Measurements from ENCODE around the gene ZSWIM4.
"Not testable (repeated sequence)": the region's sequence is repeated elsewhere in the genome, so short reads cannot be mapped to it uniquely, and the experiment has no call there.

Gene ZSWIM4

DNA sequence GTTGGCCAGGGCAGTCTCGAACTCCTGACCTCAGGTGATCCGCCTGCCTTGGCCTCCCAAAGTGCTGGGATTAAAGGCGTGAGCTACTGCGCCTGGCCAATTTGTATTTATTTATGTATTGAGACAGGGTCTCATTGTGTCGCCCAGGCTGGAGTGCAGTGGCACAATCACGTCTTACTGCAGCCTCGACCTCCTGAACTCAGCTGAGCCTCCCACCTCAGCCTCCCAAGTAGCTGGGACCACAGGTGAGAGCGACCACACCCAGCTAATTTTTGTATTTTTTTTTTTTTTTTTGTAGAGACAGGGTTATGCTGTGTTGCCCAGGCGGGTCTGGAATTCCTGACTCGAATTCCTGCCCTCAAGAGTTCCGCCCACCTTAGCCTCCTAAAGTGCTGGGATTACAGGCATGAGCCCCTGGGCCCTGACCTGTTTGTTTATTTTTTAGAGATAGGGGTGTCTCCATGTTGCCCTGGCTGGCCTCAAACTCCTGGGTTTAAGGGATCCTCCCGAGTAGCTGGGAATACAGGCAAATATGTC, 57.0 kb downstream of the ZSWIM4 start:
- DNase-seq = not testable (repeated sequence)

- DNase-seq = no peak
Observed at GRCh38 chr19:13856497-13856896, 61.3 kb downstream of the ZSWIM4 start.

DNA sequence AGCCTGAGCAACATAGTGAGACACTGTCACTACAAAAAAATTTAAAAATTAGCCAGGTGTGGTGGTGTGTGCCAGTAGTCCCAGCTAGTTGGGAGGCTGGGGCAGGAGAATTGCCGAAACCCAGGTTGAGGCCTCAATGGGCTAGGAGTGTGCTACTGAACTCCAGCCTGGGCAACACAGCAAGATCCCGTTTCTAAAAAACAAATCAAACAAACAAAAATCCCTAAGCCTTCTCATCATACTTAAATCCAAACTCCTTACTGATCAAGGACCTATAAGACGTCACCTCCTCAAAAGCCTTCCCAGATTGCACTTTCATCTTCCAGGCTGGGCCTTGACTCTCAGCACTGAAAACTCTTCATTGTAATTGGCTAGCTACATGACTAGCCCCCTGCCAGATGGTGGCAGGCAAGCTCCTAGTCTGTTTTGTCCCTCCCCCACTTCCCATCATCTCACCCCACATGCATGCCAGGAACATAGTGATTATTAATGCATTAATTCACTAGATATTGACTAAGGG, 64.2 kb downstream of the ZSWIM4 start:
- no peak for DNase-seq

GRCh38 chr19:13860679-13861391, 65.6 kb downstream of the ZSWIM4 start:
- no peak for DNase-seq

DNA sequence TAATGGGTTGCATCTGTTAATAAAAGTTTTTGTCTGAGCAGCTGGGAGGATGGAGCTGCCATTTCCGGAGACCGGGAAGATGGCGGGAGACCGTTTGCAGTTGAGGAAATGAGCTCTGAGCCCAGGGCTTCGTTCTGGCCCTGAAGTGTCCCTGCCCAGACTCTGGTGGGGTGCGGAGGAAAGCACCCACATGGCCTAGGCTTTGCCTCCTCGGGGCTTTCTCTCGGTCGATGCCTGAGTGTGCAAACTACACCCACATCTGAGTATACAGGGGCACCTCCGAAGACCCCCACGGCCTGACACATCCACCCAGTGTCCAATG, 66.1 kb downstream of the ZSWIM4 start:
- DNase-seq = no peak

- peak; percentile 76 for DNase-seq
Observed at GRCh38 chr19:13861714-13862531, 66.7 kb downstream of the ZSWIM4 start.

DNA sequence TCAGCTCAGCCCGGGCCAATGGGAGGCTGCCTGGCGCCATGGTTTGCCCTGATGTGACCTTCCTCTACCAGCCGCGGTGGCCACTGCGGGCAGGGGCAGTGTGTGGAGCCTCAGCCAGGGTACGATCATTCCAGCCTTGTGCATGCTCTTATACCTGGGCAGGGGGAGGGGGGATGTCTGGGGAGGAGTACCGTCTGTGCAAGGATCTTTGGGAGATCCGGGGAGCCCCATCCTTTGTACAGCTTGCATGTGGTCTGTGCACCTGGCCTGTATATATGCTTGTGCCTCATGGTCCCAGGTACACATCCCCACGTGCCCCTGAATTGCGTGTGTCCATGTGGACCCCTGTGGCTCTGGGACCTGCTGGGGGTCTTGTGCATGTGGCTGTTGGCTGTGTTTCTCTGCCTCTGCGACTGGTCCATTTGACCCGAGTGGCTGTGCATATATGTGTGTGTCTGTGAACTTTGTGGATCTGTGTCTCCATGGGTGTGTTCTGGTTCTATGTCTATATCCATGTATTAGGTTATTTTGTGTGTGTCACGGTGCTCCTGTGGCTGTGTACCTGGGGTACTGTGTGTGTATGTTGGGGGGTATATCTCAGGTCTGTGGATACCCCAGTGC, 68.9 kb downstream of the ZSWIM4 start:
- DNase-seq = no peak

DNA sequence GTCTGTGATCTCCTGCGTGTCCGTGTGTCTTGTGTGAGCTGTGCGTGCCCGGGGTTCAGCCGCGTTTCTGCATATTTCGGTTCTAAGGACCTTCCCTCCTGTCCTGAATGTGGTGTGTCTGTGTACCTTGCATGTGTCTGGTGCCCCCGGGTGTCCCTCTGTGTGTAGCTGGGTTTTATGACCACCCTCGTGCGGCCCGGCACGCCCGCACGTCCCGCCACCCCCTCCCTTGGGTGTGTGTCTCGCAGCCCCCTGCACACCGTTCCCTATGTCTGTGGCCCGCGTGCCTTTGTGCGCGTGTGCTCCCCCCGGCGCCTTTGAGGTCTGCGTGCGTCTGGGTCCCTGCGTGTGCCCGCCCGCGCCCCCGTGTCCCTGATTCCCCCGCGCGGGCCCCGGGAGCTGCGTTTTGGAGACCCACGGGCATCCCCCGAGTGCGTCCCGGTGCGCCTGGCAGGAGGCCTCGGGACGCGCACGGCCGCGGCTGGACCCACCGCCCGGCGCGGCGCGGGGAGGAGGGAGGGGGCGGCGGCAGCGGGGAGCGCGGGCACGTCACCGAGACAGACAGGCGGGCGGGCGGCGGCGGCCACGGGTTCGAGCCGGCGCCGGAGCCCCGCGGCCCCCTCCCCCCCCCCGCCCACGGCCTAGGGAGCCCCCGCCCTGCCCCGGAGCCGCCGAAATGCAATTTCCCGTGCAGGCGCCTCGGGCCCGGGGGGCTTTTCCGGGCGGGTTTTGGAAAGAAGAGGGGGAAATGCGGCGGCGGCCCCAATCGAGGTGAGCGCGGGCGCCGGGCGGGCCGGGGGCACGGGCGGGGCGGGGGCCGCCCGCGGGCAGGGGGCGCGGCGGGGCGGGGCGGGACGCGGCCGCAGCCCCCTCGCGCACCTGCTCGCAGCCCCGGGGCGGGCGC, 69.7 kb downstream of the ZSWIM4 start:
- DNase-seq = no peak

- no peak for DNase-seq
Observed at GRCh38 chr19:13865571-13866462, 70.6 kb downstream of the ZSWIM4 start.

DNA sequence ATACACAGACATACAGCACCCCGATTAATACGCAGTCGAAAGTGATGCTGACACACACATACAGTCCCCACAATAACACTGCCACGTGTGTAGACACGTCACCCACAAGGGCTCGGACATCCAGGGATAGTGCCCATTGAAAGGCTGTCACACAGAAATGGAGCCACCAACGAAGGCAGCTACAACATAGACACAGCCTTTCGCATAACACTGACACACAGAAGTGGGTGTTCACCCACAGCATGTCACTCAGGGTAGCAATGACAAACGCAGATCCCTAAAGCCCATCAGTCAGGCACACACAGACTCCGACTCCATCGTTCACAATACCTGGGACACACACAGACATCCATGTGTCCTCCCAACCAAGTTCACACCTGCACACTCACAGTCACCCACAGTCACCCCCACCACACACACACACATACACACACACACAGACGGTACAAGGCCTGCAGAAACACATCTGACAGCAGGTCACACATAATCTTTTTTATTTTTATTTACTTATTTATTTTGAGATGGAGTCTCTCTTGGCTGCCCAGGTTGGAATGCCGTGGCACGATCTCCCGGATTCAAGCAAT, 71.3 kb downstream of the ZSWIM4 start:
- no peak for DNase-seq

DNA sequence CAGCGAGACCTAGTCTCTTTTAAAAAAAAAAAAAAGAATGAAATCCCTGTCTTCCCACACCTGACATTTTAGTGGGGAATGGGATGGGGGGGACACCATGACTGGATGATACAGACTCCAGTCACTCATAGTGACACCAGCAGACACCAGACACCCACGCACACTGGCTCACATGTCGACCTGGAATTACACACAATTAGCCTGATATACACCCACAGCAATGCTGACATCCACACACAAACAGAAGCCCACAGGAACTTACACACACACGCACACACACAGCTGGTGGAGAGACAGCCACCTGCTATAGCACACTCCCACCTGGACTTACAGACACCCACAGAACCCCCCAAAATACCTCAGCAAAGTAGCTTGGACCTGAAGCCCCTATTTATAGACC, 73.4 kb downstream of the ZSWIM4 start:
- DNase-seq = no peak

GRCh38 chr19:13869281-13869680, 74.0 kb downstream of the ZSWIM4 start:
- no peak for DNase-seq

DNA sequence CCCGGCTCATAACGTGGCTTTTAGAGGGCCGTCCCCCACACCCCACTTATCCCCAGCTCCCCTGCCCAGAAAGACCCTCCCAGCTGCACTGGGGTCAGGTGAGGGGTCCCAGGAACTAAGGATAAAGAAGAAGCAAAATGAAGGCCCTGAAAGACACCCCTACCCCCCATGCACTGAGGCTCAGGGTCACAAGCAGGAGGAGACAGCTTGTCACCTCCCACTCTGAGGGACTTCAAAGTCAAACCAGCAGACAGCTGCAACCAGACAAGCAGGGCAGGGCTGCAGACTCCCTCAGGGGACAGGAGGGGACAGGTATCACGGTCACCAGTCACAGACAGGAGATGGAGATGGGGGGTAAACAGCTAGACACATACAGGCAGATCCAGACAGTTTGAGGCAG, 75.6 kb downstream of the ZSWIM4 start:
- no peak for DNase-seq

- DNase-seq = no peak
Observed at GRCh38 chr19:13872339-13872694, 77.1 kb downstream of the ZSWIM4 start.

DNA sequence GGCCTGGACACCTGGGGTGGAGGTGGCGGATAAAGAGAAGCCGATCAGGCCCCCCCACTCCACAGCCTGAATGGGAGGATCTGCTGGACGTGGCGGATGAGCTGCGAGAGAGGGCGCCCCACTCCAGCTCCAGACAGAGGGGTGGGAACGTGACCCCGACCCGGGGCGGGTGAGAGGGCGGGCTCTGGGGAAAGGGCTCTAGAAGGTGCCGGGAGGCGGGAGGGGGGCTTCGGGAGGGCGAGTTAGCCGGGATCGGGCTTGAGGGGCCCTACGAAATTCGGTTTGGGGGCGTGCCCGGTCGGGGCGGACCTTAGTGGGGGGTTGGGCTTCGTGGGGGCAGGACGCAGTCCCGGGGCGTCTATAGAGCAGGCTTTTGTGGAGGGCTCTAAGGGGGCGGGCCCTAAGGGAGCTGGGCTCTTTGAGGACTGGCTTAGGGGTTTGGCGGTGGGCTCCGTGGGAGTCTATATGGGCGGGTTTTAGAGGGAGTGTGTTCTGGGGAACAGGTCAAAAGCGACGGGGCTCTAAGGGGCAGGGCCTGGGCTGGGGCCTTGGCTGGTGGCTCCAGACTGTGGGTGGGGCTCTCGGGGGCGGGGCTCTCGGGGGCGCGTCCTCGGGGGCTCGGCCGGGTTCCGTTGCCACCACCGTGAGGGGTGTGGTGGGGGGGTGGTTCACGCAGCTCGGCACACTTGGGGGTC, 77.6 kb downstream of the ZSWIM4 start:
- DNase-seq = peak; percentile 29

DNA sequence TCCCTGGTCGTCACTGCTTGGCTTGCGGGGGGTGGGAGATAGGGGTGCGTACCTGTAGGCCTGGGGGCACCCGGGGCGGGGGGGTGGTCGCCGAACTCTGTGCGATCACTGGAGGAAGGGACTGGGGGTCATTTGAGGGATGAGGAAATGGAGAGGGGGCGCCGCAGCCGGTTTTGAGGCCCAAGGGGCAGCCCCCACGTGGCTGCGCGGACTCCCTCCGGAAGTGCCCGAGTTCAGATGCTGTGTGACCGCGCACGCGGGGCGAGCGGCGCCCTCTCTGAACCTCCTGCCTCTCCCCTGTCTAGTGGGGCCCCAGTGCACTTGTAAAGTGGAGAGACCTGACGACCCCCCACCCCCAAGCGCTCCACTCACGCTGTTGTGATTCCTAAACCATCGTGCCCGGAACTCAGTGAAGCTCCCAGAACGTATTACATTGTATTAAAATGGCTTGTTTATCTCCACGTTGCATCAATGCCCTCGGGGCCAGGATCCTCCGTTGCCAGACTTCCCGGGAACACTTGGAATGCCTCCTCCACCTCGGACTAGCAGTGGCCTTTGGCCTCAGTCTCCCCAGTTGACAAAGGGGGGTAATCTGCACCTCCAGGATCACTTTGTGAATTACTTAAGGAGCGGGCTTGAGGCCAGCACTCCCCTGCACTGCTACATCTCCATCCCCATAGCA, 78.7 kb downstream of the ZSWIM4 start:
- no peak for DNase-seq

GRCh38 chr19:13875824-13876223, 80.6 kb downstream of the ZSWIM4 start:
- no peak for DNase-seq

DNA sequence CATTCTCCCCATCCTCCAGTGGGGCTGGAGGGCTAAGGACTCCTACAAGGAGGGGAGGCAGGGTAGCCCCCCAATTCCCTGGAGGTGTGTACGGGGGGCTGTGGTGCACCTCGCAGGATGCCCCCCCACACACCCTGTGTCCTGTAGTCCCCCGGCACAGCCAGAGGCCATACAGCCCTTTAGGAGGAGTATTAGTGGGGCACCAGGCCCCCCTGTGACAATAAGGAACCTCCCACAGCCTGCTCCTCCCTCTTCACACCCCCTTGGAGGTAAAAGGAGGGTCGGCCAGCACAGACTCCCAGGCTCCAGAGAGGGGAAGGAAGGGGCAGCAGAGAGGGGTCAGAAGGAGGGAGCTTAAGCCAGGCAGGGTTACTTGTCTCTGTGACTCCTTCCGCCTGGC, 81.6 kb downstream of the ZSWIM4 start, which contains the start of gene NANOS3:
TSS of gene NANOS3 (plus strand) at position 301 of the 400 bp plus-strand sequence. CDS start 115 bp downstream, outside the sequence.
- DNase-seq = no peak

DNA sequence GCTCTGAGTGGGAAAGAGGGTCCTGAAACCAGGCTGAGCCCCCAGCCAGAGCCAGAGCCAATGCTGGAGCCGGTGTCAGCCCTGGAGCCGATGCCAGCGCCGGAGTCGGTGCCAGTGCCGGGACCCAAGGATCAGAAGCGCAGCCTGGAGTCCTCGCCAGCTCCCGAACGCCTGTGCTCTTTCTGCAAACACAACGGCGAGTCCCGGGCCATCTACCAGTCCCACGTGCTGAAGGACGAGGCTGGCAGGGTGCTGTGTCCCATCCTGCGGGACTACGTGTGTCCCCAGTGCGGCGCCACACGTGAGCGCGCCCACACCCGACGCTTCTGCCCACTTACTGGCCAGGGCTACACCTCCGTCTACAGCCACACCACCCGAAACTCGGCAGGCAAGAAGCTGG, 82.1 kb downstream of the ZSWIM4 start:
- DNase-seq = no peak
